Stromal cell of bone marrow (primary cell): ENCODE measurements around the gene ATP9A.
"Not testable (repeated sequence)": the region's sequence is repeated elsewhere in the genome, so short reads cannot be mapped to it uniquely, and the experiment has no call there.

Experiments
- DNase-seq: peaks from one replicate; pipeline ENCODE4 v3.0.0-alpha.2; 2012; ENCODE audit warnings: low read depth

ATP9A gene

DNA sequence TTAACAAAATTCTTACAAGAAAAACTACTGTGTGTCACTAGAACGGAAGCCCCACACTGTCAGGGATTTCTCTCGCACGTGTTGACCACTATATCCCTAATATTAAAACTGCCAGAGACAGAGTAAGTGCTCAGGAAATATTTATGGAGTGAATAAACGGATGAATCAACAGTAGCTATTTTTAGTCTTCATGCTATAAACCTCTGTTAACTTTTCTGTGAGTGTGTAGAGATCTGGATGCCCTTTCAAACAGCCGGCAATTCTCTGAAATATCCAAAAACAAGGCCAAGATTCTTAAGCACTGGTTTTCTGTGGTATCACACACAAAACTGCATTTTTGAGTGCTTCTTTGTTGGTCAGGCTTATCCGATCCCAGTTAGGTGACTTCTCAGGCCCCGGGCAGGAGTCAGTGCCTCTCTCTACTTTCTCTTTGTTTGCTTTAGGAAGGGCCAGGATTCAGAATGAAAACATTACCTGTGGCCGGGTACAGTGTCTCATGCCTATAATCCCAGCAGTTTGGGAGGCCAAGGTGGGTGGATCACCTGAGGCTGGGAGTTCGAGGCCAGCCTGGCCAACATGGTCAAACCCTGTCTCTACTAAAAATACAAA is 15.7 kb downstream of the ATP9A start:
- peak; percentile 81 for DNase-seq

- DNase-seq, result no peak
Observed at GRCh38 chr20:51750770-51751388, 17.3 kb downstream of the ATP9A start.

DNA sequence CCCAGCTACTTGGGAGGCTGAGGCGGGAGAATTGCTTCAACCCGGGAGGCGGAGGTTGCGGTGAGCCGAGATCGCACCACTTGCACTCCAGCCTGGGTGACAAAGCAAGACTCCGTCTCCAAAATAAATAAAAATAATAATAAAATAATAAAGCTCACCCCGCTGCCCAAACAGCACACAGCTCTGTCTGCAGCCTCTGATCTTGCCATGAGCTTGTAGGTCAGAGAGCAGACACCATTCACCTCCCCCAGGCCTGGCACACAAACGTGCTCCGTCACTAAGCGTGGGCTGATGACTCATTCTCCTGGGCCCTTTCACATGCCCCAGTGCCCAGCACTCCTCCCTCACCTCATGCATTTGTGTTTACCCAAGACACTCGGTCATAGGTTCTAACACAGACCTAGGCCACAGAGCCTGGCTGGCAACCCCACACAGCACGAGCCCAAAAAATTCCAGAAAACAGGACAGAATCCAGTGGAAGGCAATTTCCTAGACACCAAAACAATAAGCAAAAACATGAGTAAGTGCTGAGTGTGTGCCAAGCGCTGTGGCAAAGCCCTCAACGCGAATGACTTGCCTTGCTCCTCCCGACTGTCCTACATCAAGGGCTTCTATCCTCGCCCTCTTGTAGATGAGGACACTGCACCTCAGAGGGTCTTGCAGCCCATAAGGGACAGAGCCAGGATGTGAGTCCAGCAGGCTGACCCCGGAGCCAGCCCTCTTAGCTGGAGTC is 18.0 kb downstream of the ATP9A start:
- DNase-seq, result peak; percentile 93

DNA sequence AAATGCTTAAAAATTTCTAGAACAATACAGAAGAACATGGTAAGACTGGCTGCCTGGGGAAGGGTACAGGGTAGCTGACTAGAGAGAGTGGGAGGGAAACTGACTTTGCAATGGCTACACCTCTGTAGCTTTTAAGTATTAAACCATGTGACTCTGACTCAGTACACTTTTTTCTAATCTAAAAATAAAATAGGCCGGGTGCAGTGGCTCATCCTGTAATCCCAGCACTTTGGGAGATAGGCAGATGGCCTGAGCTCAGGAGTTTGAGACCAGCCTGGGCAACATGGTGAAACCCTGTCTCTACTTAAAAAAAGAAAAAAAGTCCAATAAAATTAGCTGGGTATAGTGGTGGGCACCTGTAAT is 18.5 kb downstream of the ATP9A start:
- DNase-seq, result peak; percentile 61

GRCh38 chr20:51747182-51747911 is 20.8 kb downstream of the ATP9A start:
- DNase-seq, result no peak

- DNase-seq, result no peak
Observed at GRCh38 chr20:51745804-51746203, 22.4 kb downstream of the ATP9A start.

DNA sequence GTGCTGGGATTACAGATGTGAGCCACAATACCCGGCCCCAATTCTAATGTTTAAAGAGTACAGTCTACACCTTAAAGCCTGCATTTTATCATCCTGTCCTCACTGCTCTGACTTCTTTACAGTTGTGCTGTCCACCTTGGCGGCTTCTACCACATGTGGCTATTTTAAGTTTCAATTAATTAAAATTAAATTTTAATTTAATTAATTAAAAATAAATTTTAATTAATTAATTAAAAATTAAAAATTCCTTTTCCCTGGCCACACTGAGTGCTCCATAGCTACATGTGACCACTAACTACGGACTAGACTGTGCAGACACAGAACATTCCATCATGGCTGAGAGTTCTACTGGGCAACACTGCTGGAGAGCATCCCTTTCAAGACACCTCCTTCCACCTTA is 27.4 kb downstream of the ATP9A start:
- DNase-seq, result no peak

GRCh38 chr20:51740308-51740707 is 27.9 kb downstream of the ATP9A start:
- not testable (repeated sequence) for DNase-seq

GRCh38 chr20:51739722-51740249 is 28.4 kb downstream of the ATP9A start:
- no peak for DNase-seq

DNA sequence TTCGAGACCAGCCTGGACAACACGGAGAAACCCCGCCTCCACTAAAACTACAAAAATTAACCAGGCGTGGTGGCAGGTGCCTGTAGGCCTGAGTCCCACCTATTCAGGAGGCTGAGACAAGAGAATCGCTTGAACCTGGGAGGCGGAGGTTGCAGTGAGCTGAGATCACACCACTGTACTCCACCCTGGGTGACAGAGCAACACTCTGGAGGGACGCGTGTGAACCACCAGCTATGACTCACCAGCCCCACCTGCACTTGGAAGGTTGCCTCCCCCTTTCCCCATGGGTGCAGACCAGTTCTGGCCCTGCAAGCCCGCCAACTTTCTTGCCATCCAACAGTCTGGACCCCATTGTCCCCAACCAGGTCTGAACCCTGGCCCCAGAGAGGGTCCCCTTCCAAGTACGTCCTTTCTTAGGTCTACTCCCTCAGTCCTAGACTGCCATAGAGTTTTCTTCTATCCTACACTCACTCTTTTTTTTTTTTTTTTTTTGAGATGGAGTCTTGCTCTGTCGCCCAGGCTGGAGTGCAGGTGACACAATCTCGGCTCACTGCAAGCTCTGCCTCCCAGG is 29.2 kb downstream of the ATP9A start:
- DNase-seq, result no peak

DNA sequence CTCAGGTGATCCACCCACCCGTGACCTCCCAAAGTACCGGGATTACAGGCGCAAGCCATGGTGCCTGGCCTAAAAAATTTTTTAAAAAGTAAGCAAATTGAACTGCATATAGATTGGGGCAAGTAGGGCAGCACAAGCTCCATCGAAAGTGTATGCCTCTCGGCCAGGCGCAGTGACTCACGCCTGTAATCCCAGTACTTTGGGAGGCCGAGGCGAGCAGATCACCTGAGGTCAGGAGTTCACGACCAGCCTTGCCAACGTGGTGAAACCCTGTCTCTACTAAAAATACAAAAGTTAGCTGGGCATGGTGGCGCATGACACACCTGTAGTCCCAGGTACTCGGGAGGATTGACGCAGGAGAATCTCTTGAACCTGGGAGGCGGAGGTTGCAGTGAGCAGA is 29.9 kb downstream of the ATP9A start:
- DNase-seq, result not testable (repeated sequence)

DNA sequence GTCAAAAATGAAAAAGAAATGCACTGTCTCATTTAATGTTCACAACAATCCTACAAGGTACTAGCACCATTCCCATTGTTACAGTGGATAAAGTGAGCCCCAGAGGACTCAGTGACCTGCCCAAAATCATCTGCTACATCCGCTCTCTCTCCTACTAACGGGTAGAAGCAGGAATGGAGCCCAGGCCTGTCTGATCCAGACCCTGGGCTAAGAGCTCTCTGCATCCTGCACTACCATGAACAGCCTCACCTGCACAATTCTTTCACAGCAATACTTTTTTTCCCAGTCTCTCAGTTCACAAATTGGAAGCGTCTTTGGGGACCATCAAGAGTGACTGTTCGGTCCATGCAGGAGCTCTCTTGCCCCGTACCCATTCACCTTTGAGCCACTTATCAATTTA is 31.2 kb downstream of the ATP9A start:
- DNase-seq, result no peak

DNA sequence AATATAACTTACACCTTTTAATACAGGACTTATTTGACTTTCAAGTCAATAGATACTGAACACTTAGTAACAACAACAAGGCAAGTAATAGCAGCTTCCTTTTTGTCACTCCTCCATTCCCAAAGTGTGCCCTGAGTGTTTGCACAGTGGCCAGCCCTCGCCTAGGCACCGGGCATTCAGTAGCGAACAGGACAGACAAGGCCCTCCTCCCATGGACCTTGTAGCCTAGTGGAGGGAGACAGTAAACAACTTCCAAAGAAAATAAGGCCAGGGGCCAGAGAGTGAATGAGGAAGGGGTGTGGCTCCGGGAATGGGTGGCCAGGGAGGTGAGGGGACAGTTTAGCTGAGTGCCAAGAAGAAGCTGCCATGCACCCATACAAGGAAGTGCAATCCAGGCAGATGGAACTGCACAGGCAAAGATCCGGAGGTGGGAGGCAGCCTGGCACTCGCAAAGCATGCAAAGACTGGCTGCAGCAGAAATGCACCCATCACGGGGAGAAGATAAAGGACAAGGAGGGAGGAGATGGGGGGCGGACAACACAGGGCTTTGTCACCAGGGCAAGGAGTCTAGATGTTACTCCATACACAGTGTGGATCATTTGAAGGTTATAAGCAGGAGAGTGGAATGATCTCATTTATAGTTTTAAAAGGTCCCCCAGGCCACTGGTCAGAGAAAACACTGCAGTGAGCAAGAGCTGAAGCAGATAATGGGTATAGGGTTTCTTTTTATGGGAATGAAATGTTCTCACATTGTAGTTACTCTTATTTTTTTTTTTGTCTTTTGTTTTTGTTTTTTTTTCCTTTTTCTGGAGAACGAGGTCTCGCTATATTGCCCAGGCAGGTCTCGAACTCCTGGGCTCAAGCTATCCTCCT is 32.2 kb downstream of the ATP9A start:
- no peak for DNase-seq

DNA sequence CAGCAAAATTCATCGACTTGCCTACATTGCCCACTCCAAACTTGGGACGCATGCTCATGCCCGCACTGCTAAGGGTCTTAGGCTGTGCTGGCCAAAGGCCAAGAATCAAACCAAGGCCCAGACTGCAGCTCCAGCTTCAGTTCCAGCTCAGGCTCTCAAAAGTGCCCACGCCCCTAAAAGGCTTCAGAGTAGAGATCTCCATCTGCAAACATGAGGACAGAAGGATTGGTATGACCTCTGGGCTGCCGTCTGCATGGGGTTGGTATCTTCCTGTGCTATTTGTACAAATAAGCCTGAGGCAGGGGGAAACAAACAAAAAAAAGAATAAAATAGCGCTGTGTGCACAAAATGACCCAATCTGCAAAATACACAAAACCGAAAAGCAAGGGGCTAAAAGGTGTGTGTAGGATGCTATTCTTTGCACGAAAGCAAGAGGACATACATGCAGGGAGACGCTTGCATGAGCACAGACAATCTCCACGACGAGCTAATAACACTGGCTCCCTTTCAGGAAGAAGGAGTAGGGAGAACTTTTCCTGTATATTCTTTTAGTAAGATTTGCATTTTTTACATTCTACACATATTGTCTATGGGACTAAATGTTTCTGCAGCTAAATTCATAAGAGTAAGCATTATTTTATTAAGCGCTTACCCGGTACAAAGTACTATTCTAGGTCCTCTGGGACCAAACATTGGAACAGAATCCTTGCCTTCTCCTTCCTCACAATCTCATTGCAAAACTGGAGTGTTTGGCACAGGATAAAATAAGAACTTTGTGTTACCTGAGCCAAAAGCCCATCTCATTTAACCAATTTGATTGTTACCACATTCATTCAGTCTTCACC is 33.1 kb downstream of the ATP9A start:
- DNase-seq, result no peak

- DNase-seq, result no peak
Observed at GRCh38 chr20:51733070-51733469, 35.1 kb downstream of the ATP9A start.

GRCh38 chr20:51732096-51732791 is 35.9 kb downstream of the ATP9A start:
- DNase-seq, result peak; percentile 79

DNA sequence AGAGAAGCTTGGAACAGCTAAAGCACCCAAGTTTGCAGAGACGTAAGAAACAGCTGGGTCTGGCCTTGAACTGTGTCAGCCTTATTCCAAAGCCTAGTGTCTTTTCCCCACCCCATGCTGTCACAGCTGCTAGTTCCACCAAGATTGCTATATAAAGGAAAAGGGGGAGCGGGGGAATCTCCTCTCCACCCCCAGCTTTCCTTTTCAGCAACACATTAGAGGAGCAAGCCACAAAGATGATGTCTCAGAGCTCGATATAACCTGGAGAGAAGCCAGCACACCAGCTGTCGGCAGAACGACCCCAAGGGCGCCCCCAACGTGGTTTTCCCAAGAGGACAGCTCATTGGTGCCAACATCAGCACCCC is 36.5 kb downstream of the ATP9A start:
- DNase-seq, result no peak

- no peak for DNase-seq
Observed at GRCh38 chr20:51729771-51730170, 38.4 kb downstream of the ATP9A start.

- DNase-seq, result no peak
Observed at GRCh38 chr20:51728737-51729136, 39.5 kb downstream of the ATP9A start.

DNA sequence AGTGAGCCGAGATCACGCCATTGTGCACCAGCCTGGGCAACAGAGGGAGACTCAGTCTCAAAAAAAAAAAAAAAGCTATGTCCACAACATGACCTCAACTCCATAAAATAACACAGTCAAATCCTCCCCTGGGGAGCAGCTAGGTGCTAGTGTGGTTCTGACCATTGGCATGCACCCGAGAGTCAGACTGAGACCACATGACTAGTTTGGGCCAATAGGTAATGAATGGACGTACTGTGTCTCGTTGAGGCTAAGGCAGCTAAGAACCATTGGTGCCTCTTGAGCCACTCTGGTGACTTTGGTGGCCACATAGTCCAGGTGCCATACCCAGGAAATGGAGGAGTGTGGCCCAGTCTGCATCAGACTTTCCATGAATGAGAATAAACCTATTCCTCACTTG is 40.3 kb downstream of the ATP9A start:
- DNase-seq, result no peak
